Gastrocnemius medialis (tissue), 4 donors: ENCODE results near the gene CLDN19. TPM values are rescaled to one million over a fixed set of nuclear protein-coding genes. Genes with fewer than 3 reads are reported as not detected.

Experiments used
- ATAC-seq, 2 donors: fragments of 150-250 bp; one replicate each; pipeline ENCODE4 v1.9.1; 2016
- DNase-seq, 2 donors: peaks; one replicate each; pipeline ENCODE4 v3.0.0-alpha.2; 2019
- H3K27ac ChIP-seq, 4 donors: fragments of 200-600 bp; sonication (generic); 1 replicate in 1 of 4; 2 replicates in 3 of 4; pipeline ENCODE4 v1.5.1; 2016 to 2018; ENCODE audit warnings: mild to moderate bottlenecking in 2 of 4, moderate library complexity in 1 of 4
- H3K27me3 ChIP-seq, 3 donors: fragments of 200-600 bp; sonication (generic) in 2 of 3; 1 replicate in 1 of 3; 2 replicates in 2 of 3; pipeline versions ENCODE4 v1.5.1 to v1.6.0; 2016 to 2019; ENCODE audit warnings: mild to moderate bottlenecking in 1 of 3, moderate library complexity in 1 of 3
- H3K36me3 ChIP-seq, 2 donors: fragments of 200-600 bp; sonication (generic) in 1 of 2; one replicate each; pipeline ENCODE4 v1.5.1; 2017 to 2018
- H3K4me1 ChIP-seq, 2 donors: fragments of 200-600 bp; sonication (generic) in 1 of 2; one replicate each; pipeline ENCODE4 v1.5.1; 2016 to 2017; ENCODE audit warnings: mild to moderate bottlenecking in 2 of 2
- H3K4me3 ChIP-seq, 4 donors: fragments of 200-600 bp; sonication (generic) in 3 of 4; 1 replicate in 1 of 4; 2 replicates in 3 of 4; pipeline ENCODE4 v1.5.1; 2016 to 2019; ENCODE audit warnings: mild to moderate bottlenecking in 2 of 4
- H3K9me3 ChIP-seq, 3 donors: fragments of 200-600 bp; sonication (generic) in 2 of 3; 1 replicate in 1 of 3; 2 replicates in 2 of 3; pipeline ENCODE4 v1.5.1; 2016 to 2019
- POLR2A ChIP-seq, 2 donors: fragments of 450-650 bp; IDR thresholded peaks; one replicate each; pipeline ENCODE4 v1.6.1; 2017; ENCODE audit warnings: antibody characterized with exemption in 2 of 2, mild to moderate bottlenecking in 2 of 2, moderate library complexity in 2 of 2
- in situ Hi-C, 4 donors: fragments of 200-750 bp; cut with MboI; loops; one replicate each; pipeline versions ENCODE4 v1.15.0 to v1.8.0; 2017; ENCODE audit warnings: low sequenced_read_pairs in 4 of 4
- intact Hi-C: fragments of 100-400 bp; cut with DNase I; formaldehyde crosslinking; loops from one replicate; pipeline ENCODE4 v1.15.1; 2023; ENCODE audit warnings: low total_unique reads
- total RNA-seq, 4 donors: library from RNA; depleted of rRNA; stranded (reverse); fragments of >200 nt; gene quantifications; one replicate each; pipeline versions ENCODE4 v1.1.0 to v1.2.3, GENCODE V29; 2016
- TF ChIP-seq, protein P1 (sequence below), 5 experiments: fragments of 450-650 bp in 3 of 5; fragments of 200-600 bp in 2 of 5; sonication (generic) in 2 of 5; IDR thresholded peaks in 4 of 5; conservative IDR thresholded peaks in 1 of 5; 1 replicate in 4 of 5; 2 replicates in 1 of 5; pipeline ENCODE4 v1.5.1; 2016 to 2019; ENCODE audit warnings: antibody characterized with exemption in 5 of 5, mild to moderate bottlenecking in 3 of 5, moderate library complexity in 3 of 5

The CLDN19 gene
- total RNA-seq, 4 donors from 2014 or later, result 0.20 to 0.59 TPM; not detected in 2

DNA sequence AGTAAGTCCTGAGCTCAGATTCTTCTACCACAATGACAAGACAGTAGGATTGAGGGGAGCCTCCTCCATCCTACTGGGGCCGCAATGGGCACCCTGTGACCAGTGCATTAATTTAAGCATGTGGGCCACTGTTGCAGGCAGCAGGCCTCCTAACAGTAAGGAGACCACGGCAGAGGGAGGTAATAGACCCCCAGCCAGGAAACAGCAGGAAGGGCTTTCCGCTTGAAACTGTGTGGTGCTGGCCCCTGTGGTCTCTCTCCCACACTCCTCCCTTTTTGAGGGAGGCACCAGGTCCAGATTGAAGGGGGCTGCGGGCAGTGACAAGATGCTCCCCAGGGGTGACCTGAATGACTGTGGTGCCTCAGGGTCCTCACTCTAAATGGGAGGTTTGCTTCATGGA lies 1.7 kb upstream of the CLDN19 start:
- intact Hi-C loops, result loop anchor here (10.0 kb wide), 1 partner anchor 597 kb away; no protein-coding TSS in a partner anchor
- Histone ChIP-seq H3K27ac (no peak overlapping the region), H3K4me1 (no peaks in the 10 kb centered on the region), H3K4me3 (no peak overlapping the region), H3K36me3 (peaks cover 0 to 12% of the 10 kb centered on the region in 2 donors), H3K9me3 (no peaks in the 10 kb centered on the region), H3K27me3 (no peaks in the 10 kb centered on the region)
- DNase-seq, result no peak
- no peak for TF ChIP-seq POLR2A (IDR thresholded peaks at IDR 0.05)
- TF ChIP-seq, protein P1, sequence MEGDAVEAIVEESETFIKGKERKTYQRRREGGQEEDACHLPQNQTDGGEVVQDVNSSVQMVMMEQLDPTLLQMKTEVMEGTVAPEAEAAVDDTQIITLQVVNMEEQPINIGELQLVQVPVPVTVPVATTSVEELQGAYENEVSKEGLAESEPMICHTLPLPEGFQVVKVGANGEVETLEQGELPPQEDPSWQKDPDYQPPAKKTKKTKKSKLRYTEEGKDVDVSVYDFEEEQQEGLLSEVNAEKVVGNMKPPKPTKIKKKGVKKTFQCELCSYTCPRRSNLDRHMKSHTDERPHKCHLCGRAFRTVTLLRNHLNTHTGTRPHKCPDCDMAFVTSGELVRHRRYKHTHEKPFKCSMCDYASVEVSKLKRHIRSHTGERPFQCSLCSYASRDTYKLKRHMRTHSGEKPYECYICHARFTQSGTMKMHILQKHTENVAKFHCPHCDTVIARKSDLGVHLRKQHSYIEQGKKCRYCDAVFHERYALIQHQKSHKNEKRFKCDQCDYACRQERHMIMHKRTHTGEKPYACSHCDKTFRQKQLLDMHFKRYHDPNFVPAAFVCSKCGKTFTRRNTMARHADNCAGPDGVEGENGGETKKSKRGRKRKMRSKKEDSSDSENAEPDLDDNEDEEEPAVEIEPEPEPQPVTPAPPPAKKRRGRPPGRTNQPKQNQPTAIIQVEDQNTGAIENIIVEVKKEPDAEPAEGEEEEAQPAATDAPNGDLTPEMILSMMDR (IDR thresholded peaks at IDR 0.05 in 4 of 5, conservative IDR thresholded peaks at IDR 0.05 in 1 of 5), result no peak
- in situ Hi-C loops, result loop anchor here in 3 of 4 donors (10.0 to 25.0 kb wide), 4 partner anchors 157 to 604 kb away; no protein-coding TSS in a partner anchor
- no peak for ATAC-seq

DNA sequence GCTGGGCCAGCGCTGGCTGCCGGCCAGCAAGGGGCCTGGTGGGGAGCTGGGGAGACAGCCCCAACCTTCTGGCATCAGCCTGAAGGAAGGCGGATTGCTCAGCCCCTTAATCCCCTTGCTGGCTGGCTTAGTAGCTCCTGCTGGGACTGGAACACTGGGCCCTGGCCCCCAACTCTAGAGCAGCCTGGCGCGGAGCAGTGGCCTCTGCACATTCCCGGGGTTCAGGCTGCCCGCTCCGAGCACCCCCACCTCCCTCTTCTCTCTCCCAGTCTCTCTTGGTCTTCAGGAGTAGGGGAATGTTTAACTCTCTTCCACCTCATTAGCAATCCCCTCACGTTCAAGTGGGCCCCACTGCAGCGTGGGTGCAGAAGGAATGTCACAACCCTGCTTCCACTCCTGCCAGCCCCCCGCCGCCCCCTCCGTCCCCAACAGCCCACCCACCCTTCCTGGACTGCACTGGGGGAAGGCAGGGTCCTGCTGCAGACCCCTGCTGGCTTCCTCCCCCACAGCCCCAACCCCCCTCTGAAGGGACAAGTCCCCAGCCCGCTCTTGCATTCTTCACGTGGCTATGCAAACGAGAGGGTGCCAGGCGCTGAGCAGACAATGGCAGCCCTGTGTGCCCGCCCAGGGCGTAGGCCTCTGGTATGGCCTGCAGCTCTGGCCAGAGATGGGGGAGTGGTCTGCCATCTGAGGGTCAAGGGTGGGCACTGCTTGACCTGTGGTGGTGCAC lies 980 bp upstream of the CLDN19 start:
- intact Hi-C loops, result loop anchor here (10.0 kb wide), 1 partner anchor 596 kb away; no protein-coding TSS in a partner anchor
- ATAC-seq, result no peak

DNA sequence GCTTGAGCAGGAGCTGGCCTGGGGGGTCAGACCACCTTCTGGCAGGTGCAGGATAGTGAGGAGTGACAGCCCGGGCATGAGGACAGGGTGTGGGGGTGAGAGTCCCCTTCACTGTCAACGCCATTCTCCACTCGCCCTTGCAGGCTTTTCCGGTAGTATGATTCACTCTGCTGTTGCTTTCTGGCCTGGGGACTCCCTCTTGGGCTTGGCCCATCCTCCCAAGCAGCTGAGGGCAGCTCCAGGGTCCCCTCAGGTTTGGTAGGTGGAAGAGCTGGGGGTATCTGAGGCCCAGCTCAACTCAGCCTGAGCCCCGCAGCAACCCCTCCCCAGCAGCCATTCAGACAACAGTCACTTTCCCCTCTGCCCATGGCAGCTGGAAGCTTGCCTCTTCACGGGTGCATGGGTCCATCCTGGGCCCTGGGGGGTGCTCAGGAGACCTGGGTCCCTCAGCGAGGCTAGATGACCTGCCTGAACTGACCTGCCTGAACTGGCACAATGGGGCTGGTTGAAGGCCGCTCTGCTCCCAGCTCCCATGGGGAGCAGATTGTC lies 1.3 kb downstream of the CLDN19 start:
- in situ Hi-C loops, result loop anchor here in 1 of 4 donors (25.0 kb wide), 2 partner anchors 176 to 601 kb away; no protein-coding TSS in a partner anchor

More for the DNA sequence above, 980 bp upstream of the CLDN19 start:
- TF ChIP-seq, protein P1 (IDR thresholded peaks at IDR 0.05 in 4 of 5, conservative IDR thresholded peaks at IDR 0.05 in 1 of 5), result no peak
- TF ChIP-seq POLR2A (IDR thresholded peaks at IDR 0.05), result no peak
- in situ Hi-C loops, result loop anchor here in 3 of 4 donors (10.0 to 25.0 kb wide), 4 partner anchors 156 to 604 kb away; no protein-coding TSS in a partner anchor
- Histone ChIP-seq H3K4me1 (no peaks in the 10 kb centered on the region), H3K27me3 (no peaks in the 10 kb centered on the region), H3K9me3 (no peaks in the 10 kb centered on the region), H3K27ac (no peak overlapping the region), H3K36me3 (peaks cover 0 to 5% of the 10 kb centered on the region in 2 donors), H3K4me3 (no peak overlapping the region)
- DNase-seq, result no peak

DNA sequence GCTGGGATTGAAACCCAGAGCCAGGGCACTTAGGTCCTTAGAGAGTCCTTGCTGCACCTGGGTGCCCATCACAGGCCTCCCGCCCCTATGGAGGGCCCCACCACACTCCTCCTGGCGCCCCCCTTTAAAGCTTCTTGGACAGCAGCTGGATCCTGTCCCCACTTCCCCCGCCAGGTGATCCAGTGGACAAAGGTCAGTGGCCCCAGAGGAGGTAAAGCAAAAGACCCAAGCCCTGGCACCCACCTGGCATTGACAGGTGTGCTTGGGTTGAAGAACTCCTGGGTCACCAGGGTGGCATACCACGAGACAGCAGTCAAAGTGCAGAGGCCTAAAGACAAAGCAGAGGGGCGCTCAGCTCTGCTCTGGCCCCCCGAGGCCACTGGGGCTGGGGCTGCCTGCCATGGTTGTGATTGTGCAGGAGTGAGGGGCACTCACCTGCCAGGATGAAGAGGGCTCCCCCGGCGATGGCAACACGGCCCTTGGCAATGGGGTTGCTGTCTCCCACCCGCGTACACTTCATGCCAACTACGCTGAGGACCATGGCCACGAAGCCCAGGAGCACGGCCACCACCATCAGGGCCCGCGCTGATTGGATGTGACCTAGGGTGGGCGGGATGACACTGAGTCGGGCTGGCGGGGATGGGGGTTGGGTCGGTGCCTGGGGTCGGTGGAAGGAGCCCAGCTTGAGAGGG lies 1.9 kb downstream of the CLDN19 start:
- no peak for ATAC-seq
- Histone ChIP-seq H3K27ac (no peak overlapping the region), H3K9me3 (no peaks in the 10 kb centered on the region), H3K36me3 (no peaks in the 10 kb centered on the region), H3K4me1 (no peaks in the 10 kb centered on the region), H3K4me3 (no peak overlapping the region), H3K27me3 (no peaks in the 10 kb centered on the region)
- in situ Hi-C loops, result loop anchor here in 1 of 4 donors (25.0 kb wide), 2 partner anchors 176 to 601 kb away; no protein-coding TSS in a partner anchor
- TF ChIP-seq, protein P1 (IDR thresholded peaks at IDR 0.05 in 4 of 5, conservative IDR thresholded peaks at IDR 0.05 in 1 of 5), result no peak
- no peak for TF ChIP-seq POLR2A (IDR thresholded peaks at IDR 0.05)
- no peak for DNase-seq
- intact Hi-C loops, result no loop called here

More for the DNA sequence above, 1.3 kb downstream of the CLDN19 start:
- H3K4me1 ChIP-seq, result no peaks in the 10 kb centered on the region
- no peaks in the 10 kb centered on the region for H3K27me3 ChIP-seq
- TF ChIP-seq POLR2A (IDR thresholded peaks at IDR 0.05), result no peak
- TF ChIP-seq, protein P1 (IDR thresholded peaks at IDR 0.05 in 4 of 5, conservative IDR thresholded peaks at IDR 0.05 in 1 of 5), result no peak
- H3K36me3 ChIP-seq, result no peaks in the 10 kb centered on the region
- DNase-seq (no peak), ATAC-seq (no peak)
- H3K27ac ChIP-seq, result no peak overlapping the region
- no peaks in the 10 kb centered on the region for H3K9me3 ChIP-seq
- intact Hi-C loops, result no loop called here
- no peak overlapping the region for H3K4me3 ChIP-seq
